Ishikawa (cell line): ENCODE measurements around the gene ANXA2R.
A peak's percentile ranks its signal among the peaks of the same experiment; 100 is the strongest.

ENCODE experiments used
- CEBPB ChIP-seq: IDR thresholded peaks from 2 replicates; pipeline ENCODE4 v1.6.1; 2012
- CREB1 ChIP-seq: IDR thresholded peaks from 2 replicates; pipeline ENCODE4 v1.6.1; 2012; ENCODE audit warnings: low read depth
- EGR1 ChIP-seq: IDR thresholded peaks from 2 replicates; pipeline ENCODE4 v1.6.1; 2012
- EP300 ChIP-seq: IDR thresholded peaks from 2 replicates; pipeline ENCODE4 v1.6.1; 2012; ENCODE audit warnings: borderline replicate concordance
- FOXM1 ChIP-seq: IDR thresholded peaks from 2 replicates; pipeline ENCODE4 v1.6.1; 2012; ENCODE audit warnings: low read depth, borderline replicate concordance
- NFIC ChIP-seq: IDR thresholded peaks from 2 replicates; pipeline ENCODE4 v1.6.1; 2012
- RAD21 ChIP-seq: IDR thresholded peaks from 2 replicates; pipeline ENCODE4 v1.6.1; 2012; ENCODE audit warnings: low read depth
- TAF1 ChIP-seq: IDR thresholded peaks from 2 replicates; pipeline ENCODE4 v1.6.1; 2012; ENCODE audit warnings: low read depth, mild to moderate bottlenecking
- TCF12 ChIP-seq: IDR thresholded peaks from 2 replicates; pipeline ENCODE4 v1.6.1; 2012; ENCODE audit warnings: low read depth
- TEAD4 ChIP-seq: IDR thresholded peaks from 2 replicates; pipeline ENCODE4 v1.6.1; 2012
- USF1 ChIP-seq: IDR thresholded peaks from 2 replicates; pipeline ENCODE4 v1.6.1; 2012
- YY1 ChIP-seq: IDR thresholded peaks from 2 replicates; pipeline ENCODE4 v1.6.1; 2012; ENCODE audit warnings: low read depth
- TF ChIP-seq, protein P1 (sequence below): IDR thresholded peaks from 2 replicates; pipeline ENCODE4 v1.6.1; 2012; ENCODE audit warnings: low read depth, mild to moderate bottlenecking
- TF ChIP-seq, protein P2 (sequence below): IDR thresholded peaks from 2 replicates; pipeline ENCODE4 v1.6.1; 2012

GRCh38 chr5:43042626-43043399 is 2.7 kb upstream of the ANXA2R start:
- TF ChIP-seq, protein P1, sequence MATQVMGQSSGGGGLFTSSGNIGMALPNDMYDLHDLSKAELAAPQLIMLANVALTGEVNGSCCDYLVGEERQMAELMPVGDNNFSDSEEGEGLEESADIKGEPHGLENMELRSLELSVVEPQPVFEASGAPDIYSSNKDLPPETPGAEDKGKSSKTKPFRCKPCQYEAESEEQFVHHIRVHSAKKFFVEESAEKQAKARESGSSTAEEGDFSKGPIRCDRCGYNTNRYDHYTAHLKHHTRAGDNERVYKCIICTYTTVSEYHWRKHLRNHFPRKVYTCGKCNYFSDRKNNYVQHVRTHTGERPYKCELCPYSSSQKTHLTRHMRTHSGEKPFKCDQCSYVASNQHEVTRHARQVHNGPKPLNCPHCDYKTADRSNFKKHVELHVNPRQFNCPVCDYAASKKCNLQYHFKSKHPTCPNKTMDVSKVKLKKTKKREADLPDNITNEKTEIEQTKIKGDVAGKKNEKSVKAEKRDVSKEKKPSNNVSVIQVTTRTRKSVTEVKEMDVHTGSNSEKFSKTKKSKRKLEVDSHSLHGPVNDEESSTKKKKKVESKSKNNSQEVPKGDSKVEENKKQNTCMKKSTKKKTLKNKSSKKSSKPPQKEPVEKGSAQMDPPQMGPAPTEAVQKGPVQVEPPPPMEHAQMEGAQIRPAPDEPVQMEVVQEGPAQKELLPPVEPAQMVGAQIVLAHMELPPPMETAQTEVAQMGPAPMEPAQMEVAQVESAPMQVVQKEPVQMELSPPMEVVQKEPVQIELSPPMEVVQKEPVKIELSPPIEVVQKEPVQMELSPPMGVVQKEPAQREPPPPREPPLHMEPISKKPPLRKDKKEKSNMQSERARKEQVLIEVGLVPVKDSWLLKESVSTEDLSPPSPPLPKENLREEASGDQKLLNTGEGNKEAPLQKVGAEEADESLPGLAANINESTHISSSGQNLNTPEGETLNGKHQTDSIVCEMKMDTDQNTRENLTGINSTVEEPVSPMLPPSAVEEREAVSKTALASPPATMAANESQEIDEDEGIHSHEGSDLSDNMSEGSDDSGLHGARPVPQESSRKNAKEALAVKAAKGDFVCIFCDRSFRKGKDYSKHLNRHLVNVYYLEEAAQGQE, result no peak
- peak; percentile 1; the same call in 1 of the 2 replicates for TF ChIP-seq CEBPB
- no peak; the same call in 1 of the 2 replicates for TF ChIP-seq TAF1
- 0 out of 2 replicates have a peak, but pooled peaks have one; percentile 10 for TF ChIP-seq NFIC
- TF ChIP-seq, protein P2, sequence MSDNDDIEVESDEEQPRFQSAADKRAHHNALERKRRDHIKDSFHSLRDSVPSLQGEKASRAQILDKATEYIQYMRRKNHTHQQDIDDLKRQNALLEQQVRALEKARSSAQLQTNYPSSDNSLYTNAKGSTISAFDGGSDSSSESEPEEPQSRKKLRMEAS, result peak; percentile 99
- no peak for TF ChIP-seq EP300
- TF ChIP-seq FOXM1, result no peak
- TF ChIP-seq YY1, result no peak; the same call in 1 of the 2 replicates
- no peak for TF ChIP-seq CREB1
- no peak for TF ChIP-seq RAD21
- TF ChIP-seq TCF12, result peak; percentile 38; the same call in 1 of the 2 replicates
- no peak for TF ChIP-seq TEAD4
- no peak for TF ChIP-seq EGR1
- TF ChIP-seq USF1, result no peak
